Mucosa of descending colon (tissue), 3 donors: ENCODE measurements around the gene ERGIC1. TPM values are rescaled to one million over a fixed set of nuclear protein-coding genes. Genes with fewer than 3 reads are reported as not detected.

Experiments
- ATAC-seq: fragments of 200-7000 bp; cut with Tn5 transposase; one replicate; pipeline ENCODE4 v1.9.1; 2020; ENCODE audit warnings: mild to moderate bottlenecking, moderate library complexity
- DNase-seq, 3 donors: peaks; one replicate each; pipeline ENCODE4 v3.0.0-alpha.2; 2020
- H3K36me3 ChIP-seq: fragments of 200-600 bp; one replicate; pipeline ENCODE4 v1.8.0; 2021; ENCODE audit warnings: low read depth, mild to moderate bottlenecking
- H3K4me1 ChIP-seq: fragments of 200-600 bp; one replicate; pipeline ENCODE4 v1.8.0; 2021; ENCODE audit warnings: low read depth, mild to moderate bottlenecking
- H3K4me3 ChIP-seq: fragments of 200-600 bp; one replicate; pipeline ENCODE4 v1.8.0; 2021; ENCODE audit warnings: mild to moderate bottlenecking
- H3K9me3 ChIP-seq: fragments of 200-600 bp; one replicate; pipeline ENCODE4 v1.8.0; 2021; ENCODE audit warnings: mild to moderate bottlenecking
- CTCF ChIP-seq: fragments of 200-600 bp; IDR thresholded peaks from one replicate; pipeline ENCODE4 v1.8.0; 2022; ENCODE audit warnings: antibody characterized with exemption, mild to moderate bottlenecking
- intact Hi-C, 2 donors: fragments of 100-400 bp; cut with DNase I in 1 of 2; cut with micrococcal nuclease in 1 of 2; formaldehyde crosslinking; loops; one replicate each; pipeline versions ENCODE4 v1.11.0 to v1.11.1; 2022; cut with DNase I, micrococcal nuclease
- total RNA-seq, 3 donors: library from RNA; stranded (reverse); fragmentation: NEBNext Ultra II Directional in 2 of 3; extraction: Animal tissue kit (Norgen Biotek cat#: 25700) in 2 of 3; gene quantifications; one replicate each; pipeline versions ENCODE4 v1.2.1 to v1.2.4, GENCODE V29; 2021 to 2023
- donor health status: DM: no; HTN: no; CAD: no; lungs with moderate emphysema.
- donor health status: DM: no; HTN: no; CAD: no.
- donor health status: DM: no; HTN: yes; CAD: no.

ERGIC1 gene
- total RNA-seq, 3 donors from 2014 or later = 153 to 222 (median 199) TPM

- Histone ChIP-seq H3K36me3 (peaks cover 6% of the 10 kb centered on the region), H3K9me3 (no peaks in the 10 kb centered on the region), H3K4me3 (no peak overlapping the region), H3K4me1 (peaks cover 9% of the 10 kb centered on the region)
- ATAC-seq = no peak
- intact Hi-C loops = no loop called here
- TF ChIP-seq CTCF = no peak
- peak in 1 of 3 donors; percentile 42 for DNase-seq
Observed at GRCh38 chr5:172898843-172899369, 64.9 kb downstream of the ERGIC1 start.

- H3K4me1 ChIP-seq = peaks cover 15% of the 10 kb centered on the region
- no peak for TF ChIP-seq CTCF
- intact Hi-C loops = no loop called here
- no peak for ATAC-seq
- no peaks in the 10 kb centered on the region for H3K9me3 ChIP-seq
- H3K4me3 ChIP-seq = no peak overlapping the region
- peaks cover 6% of the 10 kb centered on the region for H3K36me3 ChIP-seq
- peak in 1 of 3 donors; percentile 17 for DNase-seq
Observed at GRCh38 chr5:172899436-172899835, 65.4 kb downstream of the ERGIC1 start.

GRCh38 chr5:172901012-172901780 is 67.1 kb downstream of the ERGIC1 start:
- no peaks in the 10 kb centered on the region for H3K9me3 ChIP-seq
- ATAC-seq = no peak
- TF ChIP-seq CTCF = no peak
- H3K4me3 ChIP-seq = no peak overlapping the region
- intact Hi-C loops = loop anchor here in 1 of 2 donors (10.0 kb wide), 1 partner anchor 126 kb away; the partner anchor contains the start of gene DUSP1
- peak in 1 of 3 donors; percentile 66 for DNase-seq
- peaks cover 30% of the 10 kb centered on the region for H3K4me1 ChIP-seq
- peaks cover 6% of the 10 kb centered on the region for H3K36me3 ChIP-seq

- Histone ChIP-seq H3K4me1 (peaks cover 30% of the 10 kb centered on the region), H3K4me3 (no peak overlapping the region), H3K36me3 (peaks cover 6% of the 10 kb centered on the region), H3K9me3 (no peaks in the 10 kb centered on the region)
- ATAC-seq (no peak), DNase-seq (no peak)
- intact Hi-C loops = loop anchor here in 1 of 2 donors (10.0 kb wide), 1 partner anchor 127 kb away; the partner anchor contains the start of gene DUSP1
- TF ChIP-seq CTCF = no peak
Observed at GRCh38 chr5:172901788-172902496, 67.9 kb downstream of the ERGIC1 start.

GRCh38 chr5:172902497-172903472 is 68.7 kb downstream of the ERGIC1 start:
- TF ChIP-seq CTCF = no peak
- intact Hi-C loops = loop anchor here in 1 of 2 donors (10.0 kb wide), 1 partner anchor 128 kb away; the partner anchor contains the start of gene DUSP1
- peaks cover 30% of the 10 kb centered on the region for H3K4me1 ChIP-seq
- no peak for ATAC-seq
- H3K9me3 ChIP-seq = no peaks in the 10 kb centered on the region
- no peak overlapping the region for H3K4me3 ChIP-seq
- peaks cover 6% of the 10 kb centered on the region for H3K36me3 ChIP-seq
- peak in 2 of 3 donors; percentile 66 to 74 for DNase-seq
